ENCODE results near the gene SSR3.

- TF ChIP-seq TCF7L2 (IDR thresholded peaks at IDR 0.05; ENCODE audit: borderline replicate concordance, low read depth, low read length), result no peak
- TF ChIP-seq ZBTB21 (tag by site-specific recombination; IDR thresholded peaks at IDR 0.05), result no peak
- TF ChIP-seq HOXA7 (CRISPR knock-in tag; IDR thresholded peaks at IDR 0.05; ENCODE audit: borderline replicate concordance), result no peak
- no peak for TF ChIP-seq SP2 (tag by site-specific recombination; IDR thresholded peaks at IDR 0.05)
- TF ChIP-seq ZNF214 (tag by site-specific recombination; IDR thresholded peaks at IDR 0.05; ENCODE audit: borderline replicate concordance), result no peak
- TF ChIP-seq CTCF (tag by site-specific recombination; IDR thresholded peaks at IDR 0.05), result no peak
- TF ChIP-seq ZBTB1 (tag by site-specific recombination; IDR thresholded peaks at IDR 0.05), result no peak
- TF ChIP-seq ZNF202 (tag by site-specific recombination; IDR thresholded peaks at IDR 0.05; ENCODE audit: borderline replicate concordance), result no peak
- no peak for TF ChIP-seq MYNN (tag by site-specific recombination; IDR thresholded peaks at IDR 0.05; ENCODE audit: borderline replicate concordance)
Measured at GRCh38 chr3:156525808-156526207, 29.1 kb downstream of the SSR3 start.
